ENCODE data around the gene TRAF3.
"Not testable (repeated sequence)": the region's sequence is repeated elsewhere in the genome, so short reads cannot be mapped to it uniquely, and the experiment has no call there.

Gene TRAF3

DNA sequence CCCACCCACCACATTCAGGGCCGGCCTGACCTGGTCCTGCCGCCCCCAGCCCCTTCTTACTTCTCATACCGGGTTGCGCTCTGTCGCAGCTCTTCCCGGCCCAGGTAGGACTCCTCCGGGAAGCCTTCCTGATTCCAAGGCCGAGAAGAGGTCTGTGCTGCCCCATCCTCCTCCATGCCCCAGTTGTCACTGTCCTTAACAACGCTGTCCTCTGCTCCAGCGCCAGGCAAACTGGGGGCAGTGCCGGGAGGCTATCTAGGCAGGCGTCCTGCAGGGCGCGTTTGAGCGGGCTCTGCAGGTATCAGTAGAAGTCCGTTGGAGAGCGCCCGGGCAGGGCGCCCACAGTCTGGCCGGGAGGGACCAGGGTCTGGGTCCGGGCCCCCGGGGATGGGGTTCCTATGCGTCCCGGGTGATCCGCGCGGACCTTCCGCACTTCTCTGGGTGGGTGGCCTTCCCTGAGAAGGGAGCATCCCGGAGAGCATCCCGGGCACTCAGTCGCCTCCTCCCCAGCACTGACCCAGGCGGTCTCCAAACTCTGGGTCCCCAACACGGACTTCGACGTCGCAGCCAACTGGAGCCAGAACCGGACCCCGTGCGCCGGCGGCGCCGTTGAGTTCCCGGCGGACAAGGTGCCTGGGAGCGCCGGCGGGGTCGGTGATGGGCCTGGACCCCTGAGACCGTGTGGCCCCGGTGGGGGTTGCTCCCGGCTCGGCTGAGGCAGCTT is 146.1 kb downstream of the TRAF3 start:
- WGBS, 2 experiments, result 8% methylated on average over 53 of the region's 53 CpGs
- Histone ChIP-seq H3K36me3 (ENCODE audit: control insufficient read depth, insufficient read depth, low read length) (no peaks in the 10 kb centered on the region), H3K9me3 (ENCODE audit: control insufficient read depth, low read length) (no peaks in the 10 kb centered on the region), H3K4me3 (ENCODE audit: insufficient read depth, low read depth, low read length) (peak overlapping the region; percentile 14), H3K27ac (ENCODE audit: insufficient read depth, low read depth, low read length, poor library complexity, severe bottlenecking) (no peak overlapping the region), H3K4me1 (ENCODE audit: control insufficient read depth, insufficient read depth, low read length) (peaks cover 17% of the 10 kb centered on the region), H3K27me3 (ENCODE audit: control insufficient read depth, insufficient read depth, low read length, poor library complexity, severe bottlenecking) (peaks cover 71% of the 10 kb centered on the region)

DNA sequence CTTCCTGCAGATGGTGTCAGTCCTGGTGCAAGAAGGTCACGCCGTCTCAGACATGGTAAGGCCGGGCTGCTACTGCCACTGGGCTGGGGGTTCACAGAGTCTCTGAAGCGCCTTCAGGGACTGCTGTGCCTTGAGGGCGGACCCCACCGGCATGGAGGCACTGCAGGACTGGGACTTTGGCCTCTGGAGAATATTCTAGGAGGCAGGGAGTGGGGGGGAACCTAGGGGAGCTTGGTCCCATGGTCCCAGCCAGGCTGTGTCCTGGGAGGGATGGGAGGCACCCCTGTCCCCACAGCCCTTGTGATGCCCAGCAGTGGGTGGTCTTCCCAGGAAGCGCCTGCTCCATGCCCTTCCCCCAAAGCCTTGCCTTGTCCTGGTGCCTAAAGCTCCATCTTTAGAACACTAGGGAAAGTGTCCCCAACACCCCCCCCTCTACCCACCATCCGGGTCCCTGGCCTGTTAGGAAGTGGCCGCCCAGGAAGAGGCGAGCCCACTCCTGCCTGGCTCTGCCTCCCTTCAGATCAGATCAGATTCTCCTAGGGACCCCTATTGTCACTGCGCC is 146.8 kb downstream of the TRAF3 start:
- 56 to 58% methylated on average over 11 of the region's 11 CpGs for WGBS, 2 experiments
- Histone ChIP-seq H3K27me3 (ENCODE audit: control insufficient read depth, insufficient read depth, low read length, poor library complexity, severe bottlenecking) (peaks cover 78% of the 10 kb centered on the region), H3K4me3 (ENCODE audit: insufficient read depth, low read depth, low read length) (no peak overlapping the region), H3K9me3 (ENCODE audit: control insufficient read depth, low read length) (no peaks in the 10 kb centered on the region), H3K36me3 (ENCODE audit: control insufficient read depth, insufficient read depth, low read length) (no peaks in the 10 kb centered on the region), H3K4me1 (ENCODE audit: control insufficient read depth, insufficient read depth, low read length) (peaks cover 17% of the 10 kb centered on the region), H3K27ac (ENCODE audit: insufficient read depth, low read depth, low read length, poor library complexity, severe bottlenecking) (no peak overlapping the region)

DNA sequence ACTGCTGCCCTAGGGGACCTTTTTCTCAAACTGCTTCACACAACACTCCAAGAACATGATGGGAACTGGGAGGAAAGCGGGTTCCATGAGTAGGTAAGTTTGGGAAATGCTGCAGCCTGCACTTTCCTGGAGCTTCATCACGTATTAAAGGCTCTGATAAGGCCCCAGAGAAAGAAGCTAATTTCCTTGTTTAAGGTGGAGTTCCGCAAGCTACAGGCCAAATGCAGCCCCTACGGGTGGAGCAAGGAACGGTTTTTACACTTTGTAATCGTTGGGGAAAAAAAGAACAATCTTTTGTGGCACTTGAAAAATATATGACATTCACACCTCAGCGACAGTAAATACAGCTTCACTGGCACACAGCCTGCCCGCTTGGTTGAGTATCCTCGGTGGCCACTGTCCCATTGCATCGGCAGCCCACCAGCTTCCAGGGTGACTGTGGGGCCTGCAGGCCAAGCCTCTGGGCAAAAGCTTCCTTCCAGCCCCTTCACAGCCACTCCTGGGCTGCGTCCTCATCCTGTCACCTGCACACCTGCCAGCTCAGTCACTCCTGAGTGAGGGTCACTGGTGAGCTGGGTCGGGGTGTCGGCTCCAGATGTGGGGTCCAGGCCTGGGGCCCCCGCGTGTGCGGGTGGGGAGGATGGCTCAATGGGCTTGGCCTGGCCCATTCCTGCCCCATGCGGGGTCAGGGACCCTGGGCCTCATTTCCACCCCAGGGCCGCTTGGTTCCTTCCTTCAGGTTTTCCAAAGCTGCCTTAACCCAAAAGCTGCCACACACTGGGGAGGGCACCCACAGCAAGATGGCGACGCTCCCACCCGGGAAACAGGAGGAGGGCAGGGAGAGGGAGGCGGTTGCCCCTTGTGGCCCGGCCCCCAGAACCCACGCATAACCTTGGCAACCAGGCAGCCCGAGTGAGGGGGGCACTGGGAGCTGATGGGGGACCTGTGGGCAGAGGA is 147.7 kb downstream of the TRAF3 start:
- peaks cover 24% of the 10 kb centered on the region for H3K4me1 ChIP-seq (ENCODE audit: control insufficient read depth, insufficient read depth, low read length)
- no peak overlapping the region for H3K4me3 ChIP-seq (ENCODE audit: insufficient read depth, low read depth, low read length)
- WGBS, 2 experiments, result 86 to 89% methylated on average over 25 of the region's 25 CpGs
- peaks cover 87% of the 10 kb centered on the region for H3K27me3 ChIP-seq (ENCODE audit: control insufficient read depth, insufficient read depth, low read length, poor library complexity, severe bottlenecking)
- no peak overlapping the region for H3K27ac ChIP-seq (ENCODE audit: insufficient read depth, low read depth, low read length, poor library complexity, severe bottlenecking)
- H3K9me3 ChIP-seq (ENCODE audit: control insufficient read depth, low read length), result no peaks in the 10 kb centered on the region
- no peaks in the 10 kb centered on the region for H3K36me3 ChIP-seq (ENCODE audit: control insufficient read depth, insufficient read depth, low read length)

DNA sequence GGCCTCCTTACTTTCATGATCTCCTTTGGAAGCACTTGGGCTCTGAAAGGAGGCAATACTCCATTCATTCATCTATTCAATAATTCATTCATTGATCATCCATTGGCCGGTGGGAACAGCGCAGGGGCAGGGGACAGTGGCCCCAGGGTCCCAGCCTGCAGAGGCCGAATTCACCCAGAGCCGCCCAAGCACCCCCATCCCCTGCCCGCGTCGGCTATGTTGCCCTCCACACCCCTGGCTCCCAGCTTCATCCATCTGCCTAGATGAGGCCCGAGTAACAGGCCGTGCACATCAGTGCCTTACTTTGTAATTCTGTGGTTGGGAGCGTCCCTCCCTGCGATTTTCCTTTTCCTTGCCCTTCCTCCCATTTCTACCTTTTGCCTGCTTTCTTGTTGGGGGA is 148.4 kb downstream of the TRAF3 start:
- Histone ChIP-seq H3K27ac (ENCODE audit: insufficient read depth, low read depth, low read length, poor library complexity, severe bottlenecking) (no peak overlapping the region), H3K27me3 (ENCODE audit: control insufficient read depth, insufficient read depth, low read length, poor library complexity, severe bottlenecking) (peaks cover 94% of the 10 kb centered on the region), H3K9me3 (ENCODE audit: control insufficient read depth, low read length) (no peaks in the 10 kb centered on the region), H3K4me3 (ENCODE audit: insufficient read depth, low read depth, low read length) (no peak overlapping the region), H3K36me3 (ENCODE audit: control insufficient read depth, insufficient read depth, low read length) (no peaks in the 10 kb centered on the region), H3K4me1 (ENCODE audit: control insufficient read depth, insufficient read depth, low read length) (peaks cover 24% of the 10 kb centered on the region)
- WGBS, 2 experiments, result 77 to 80% methylated on average over 11 of the region's 11 CpGs

DNA sequence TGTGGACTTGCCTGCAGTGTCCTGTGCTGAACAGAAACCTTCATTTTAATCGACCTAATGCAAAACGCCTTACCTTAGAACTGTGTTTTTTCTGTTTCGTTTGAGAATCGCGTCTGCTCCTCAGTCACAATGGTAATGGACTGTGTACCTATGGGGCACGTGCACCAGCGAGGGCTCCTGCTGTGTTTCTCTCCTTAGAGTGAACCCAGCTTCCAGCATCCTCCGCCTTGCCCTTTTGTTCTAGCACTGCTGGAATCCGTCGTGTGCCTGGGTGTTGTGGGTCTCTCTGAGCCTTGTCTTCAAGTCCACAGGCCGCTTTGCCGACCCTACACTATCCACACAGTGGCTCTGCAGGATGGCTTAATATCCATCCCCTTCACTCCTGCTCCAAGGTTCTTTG is 148.9 kb downstream of the TRAF3 start:
- 24 to 28% methylated on average over 12 of the region's 12 CpGs for WGBS, 2 experiments
- Histone ChIP-seq H3K27me3 (ENCODE audit: control insufficient read depth, insufficient read depth, low read length, poor library complexity, severe bottlenecking) (peaks cover 99% of the 10 kb centered on the region), H3K9me3 (ENCODE audit: control insufficient read depth, low read length) (no peaks in the 10 kb centered on the region), H3K4me1 (ENCODE audit: control insufficient read depth, insufficient read depth, low read length) (peaks cover 24% of the 10 kb centered on the region), H3K27ac (ENCODE audit: insufficient read depth, low read depth, low read length, poor library complexity, severe bottlenecking) (no peak overlapping the region), H3K4me3 (ENCODE audit: insufficient read depth, low read depth, low read length) (no peak overlapping the region), H3K36me3 (ENCODE audit: control insufficient read depth, insufficient read depth, low read length) (no peaks in the 10 kb centered on the region)

DNA sequence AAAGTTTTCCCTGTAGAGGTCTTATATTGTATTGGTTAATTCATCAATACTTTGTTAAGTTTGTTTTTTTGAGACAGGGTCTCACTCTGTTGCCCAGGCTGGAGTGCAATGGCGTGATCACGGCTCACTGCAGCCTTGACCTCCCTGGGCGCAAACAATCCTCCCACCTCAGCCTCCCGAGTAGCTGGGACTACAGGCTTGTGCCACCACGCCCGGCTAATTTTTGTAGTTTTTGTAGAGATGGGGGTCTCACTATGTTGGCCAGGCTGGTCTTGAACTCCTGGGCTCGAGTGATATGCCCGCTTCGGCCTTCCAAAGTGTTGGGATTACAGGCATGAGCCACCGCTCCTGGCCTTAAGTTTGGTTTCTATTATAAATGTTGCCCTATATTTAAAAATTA is 149.6 kb downstream of the TRAF3 start:
- H3K4me1 ChIP-seq (ENCODE audit: control insufficient read depth, insufficient read depth, low read length), result peaks cover 24% of the 10 kb centered on the region
- not testable (repeated sequence) for H3K9me3 ChIP-seq (ENCODE audit: control insufficient read depth, low read length); H3K36me3 ChIP-seq (ENCODE audit: control insufficient read depth, insufficient read depth, low read length); H3K27ac ChIP-seq (ENCODE audit: insufficient read depth, low read depth, low read length, poor library complexity, severe bottlenecking); H3K4me3 ChIP-seq (ENCODE audit: insufficient read depth, low read depth, low read length)
- H3K27me3 ChIP-seq (ENCODE audit: control insufficient read depth, insufficient read depth, low read length, poor library complexity, severe bottlenecking), result peaks cover 100% of the 10 kb centered on the region
- 89% methylated on average over 9 to 10 of the region's 10 CpGs for WGBS, 2 experiments

DNA sequence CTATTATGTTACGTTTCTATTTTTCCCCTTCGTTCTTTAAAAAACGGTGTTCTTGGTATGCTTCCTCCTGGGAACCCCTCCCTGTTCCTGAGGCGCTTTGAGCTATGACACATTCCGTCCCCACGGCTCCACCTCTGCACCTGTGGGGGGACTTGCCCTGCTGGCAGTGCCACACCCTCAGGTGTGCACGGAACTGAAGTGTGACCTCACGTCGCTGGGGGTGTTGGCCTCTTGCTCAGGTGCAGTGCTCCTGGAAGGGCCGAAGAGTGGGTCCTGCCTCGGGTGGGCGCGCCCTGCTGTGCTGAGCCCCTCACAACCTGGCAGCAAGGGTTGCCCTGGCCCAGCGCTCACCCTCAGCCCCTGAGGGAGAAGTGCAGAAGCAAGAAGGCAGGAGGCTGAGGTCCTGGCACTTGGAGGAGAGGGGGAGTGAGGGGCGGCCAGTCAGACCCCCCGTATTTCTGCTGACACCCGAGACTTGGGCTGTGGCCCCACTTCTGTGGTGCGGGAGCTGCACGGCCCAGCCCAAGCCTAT is 150.2 kb downstream of the TRAF3 start:
- Histone ChIP-seq H3K4me3 (ENCODE audit: insufficient read depth, low read depth, low read length) (peak overlapping the region; percentile 53), H3K27ac (ENCODE audit: insufficient read depth, low read depth, low read length, poor library complexity, severe bottlenecking) (no peak overlapping the region), H3K27me3 (ENCODE audit: control insufficient read depth, insufficient read depth, low read length, poor library complexity, severe bottlenecking) (peaks cover 96% of the 10 kb centered on the region)

DNA sequence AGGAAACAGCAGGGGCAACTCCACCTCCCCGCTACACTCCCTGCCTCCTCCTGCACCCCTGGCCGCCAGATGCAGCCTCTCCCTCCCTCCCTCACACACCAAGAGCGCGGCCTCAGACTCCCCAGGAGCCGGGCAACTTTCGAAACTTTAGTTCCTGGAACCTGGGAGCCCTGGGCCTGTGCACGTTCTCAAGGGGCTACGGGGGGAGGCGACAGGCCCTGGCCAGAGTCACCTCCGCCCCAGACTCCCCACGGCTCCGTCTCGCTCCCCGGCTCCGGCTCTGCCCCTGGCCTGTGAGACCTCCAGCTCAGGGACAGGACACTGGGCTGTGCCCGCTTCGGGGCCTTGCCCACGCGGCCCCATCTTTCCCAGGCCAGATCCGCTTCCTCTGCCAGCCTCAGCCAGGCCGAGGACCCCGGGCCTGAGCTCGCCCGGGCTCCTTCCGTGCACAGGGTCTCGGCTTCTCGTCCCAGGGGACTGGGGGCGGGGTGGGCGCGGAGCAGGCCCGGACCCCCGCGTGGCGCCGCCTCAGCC is 150.7 kb downstream of the TRAF3 start:
- H3K27ac ChIP-seq (ENCODE audit: insufficient read depth, low read depth, low read length, poor library complexity, severe bottlenecking), result no peak overlapping the region
- 1% methylated on average over 35 of the region's 35 CpGs for WGBS, 2 experiments
- peaks cover 23% of the 10 kb centered on the region for H3K4me1 ChIP-seq (ENCODE audit: control insufficient read depth, insufficient read depth, low read length)
- H3K27me3 ChIP-seq (ENCODE audit: control insufficient read depth, insufficient read depth, low read length, poor library complexity, severe bottlenecking), result peaks cover 91% of the 10 kb centered on the region
- peak overlapping the region; percentile 53 for H3K4me3 ChIP-seq (ENCODE audit: insufficient read depth, low read depth, low read length)
- H3K9me3 ChIP-seq (ENCODE audit: control insufficient read depth, low read length), result no peaks in the 10 kb centered on the region
- H3K36me3 ChIP-seq (ENCODE audit: control insufficient read depth, insufficient read depth, low read length), result no peaks in the 10 kb centered on the region

More for the DNA sequence above, 150.2 kb downstream of the TRAF3 start:
- no peaks in the 10 kb centered on the region for H3K36me3 ChIP-seq (ENCODE audit: control insufficient read depth, insufficient read depth, low read length)
- H3K9me3 ChIP-seq (ENCODE audit: control insufficient read depth, low read length), result no peaks in the 10 kb centered on the region
- peaks cover 24% of the 10 kb centered on the region for H3K4me1 ChIP-seq (ENCODE audit: control insufficient read depth, insufficient read depth, low read length)
- 33 to 36% methylated on average over 19 of the region's 19 CpGs for WGBS, 2 experiments

DNA sequence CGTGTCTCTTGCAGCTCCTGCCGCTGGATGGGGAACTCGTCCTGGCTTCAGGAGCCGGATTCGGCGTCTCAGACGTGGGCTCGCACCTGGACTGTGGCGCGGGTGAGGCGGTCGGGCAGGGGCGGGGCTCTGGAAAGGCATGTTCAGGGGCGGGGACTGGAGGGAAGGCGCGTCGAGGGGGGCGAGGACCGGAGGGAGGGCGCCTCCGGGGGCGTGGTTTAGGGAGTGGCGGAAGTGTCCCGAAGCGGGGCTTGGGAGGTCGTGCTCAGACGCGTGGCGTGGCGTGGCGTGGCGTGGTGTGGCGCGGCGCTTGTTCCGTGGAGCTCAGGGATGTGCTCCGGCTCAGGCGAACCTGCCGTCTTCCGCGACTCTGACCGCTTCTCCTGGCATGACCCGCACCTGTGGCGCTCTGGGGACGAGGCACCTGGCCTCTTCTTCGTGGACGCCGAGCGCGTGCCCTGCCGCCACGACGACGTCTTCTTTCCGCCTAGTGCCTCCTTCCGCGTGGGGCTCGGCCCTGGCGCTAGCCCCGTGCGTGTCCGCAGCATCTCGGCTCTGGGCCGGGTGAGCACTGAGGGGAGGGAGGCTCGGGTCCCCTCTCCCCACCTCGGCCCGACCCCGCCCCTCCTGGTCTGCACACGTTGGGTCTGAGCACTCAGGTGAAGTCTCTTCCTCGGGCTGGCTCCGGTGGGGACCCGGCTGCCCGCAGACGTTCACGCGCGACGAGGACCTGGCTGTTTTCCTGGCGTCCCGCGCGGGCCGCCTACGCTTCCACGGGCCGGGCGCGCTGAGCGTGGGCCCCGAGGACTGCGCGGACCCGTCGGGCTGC is 151.4 kb downstream of the TRAF3 start:
- Histone ChIP-seq H3K36me3 (ENCODE audit: control insufficient read depth, insufficient read depth, low read length) (no peaks in the 10 kb centered on the region), H3K4me1 (ENCODE audit: control insufficient read depth, insufficient read depth, low read length) (peaks cover 18% of the 10 kb centered on the region), H3K27me3 (ENCODE audit: control insufficient read depth, insufficient read depth, low read length, poor library complexity, severe bottlenecking) (peaks cover 84% of the 10 kb centered on the region), H3K4me3 (ENCODE audit: insufficient read depth, low read depth, low read length) (peak overlapping the region; percentile 53), H3K9me3 (ENCODE audit: control insufficient read depth, low read length) (no peaks in the 10 kb centered on the region), H3K27ac (ENCODE audit: insufficient read depth, low read depth, low read length, poor library complexity, severe bottlenecking) (no peak overlapping the region)
- 2% methylated on average over 94 of the region's 94 CpGs for WGBS, 2 experiments
